ENCODE measurements around the gene DBF4.

DNA sequence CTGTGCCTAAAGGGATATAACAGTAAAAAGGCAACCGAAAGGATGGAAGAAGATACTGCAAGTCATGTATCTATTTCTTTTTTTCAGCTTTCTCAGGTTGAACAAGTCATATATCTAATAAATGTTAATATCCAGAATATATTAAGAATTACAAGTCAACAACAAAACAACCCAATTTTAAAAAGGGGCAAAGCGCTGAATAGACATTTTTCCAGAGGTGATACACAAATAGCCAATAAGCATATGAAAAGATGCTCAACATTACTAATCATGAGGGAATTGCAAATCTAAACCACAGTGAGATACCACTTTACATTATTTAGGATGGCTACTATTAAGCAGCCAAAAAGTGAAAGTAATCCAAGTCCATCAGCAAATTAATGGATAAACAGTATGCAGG lies 23.0 kb downstream of the DBF4 start:
- no peak for TF ChIP-seq POLR2AphosphoS5 (IDR thresholded peaks at IDR 0.05; ENCODE audit: insufficient read depth in 1 of 2, low read depth in 1 of 2)
- TF ChIP-seq, protein P1, sequence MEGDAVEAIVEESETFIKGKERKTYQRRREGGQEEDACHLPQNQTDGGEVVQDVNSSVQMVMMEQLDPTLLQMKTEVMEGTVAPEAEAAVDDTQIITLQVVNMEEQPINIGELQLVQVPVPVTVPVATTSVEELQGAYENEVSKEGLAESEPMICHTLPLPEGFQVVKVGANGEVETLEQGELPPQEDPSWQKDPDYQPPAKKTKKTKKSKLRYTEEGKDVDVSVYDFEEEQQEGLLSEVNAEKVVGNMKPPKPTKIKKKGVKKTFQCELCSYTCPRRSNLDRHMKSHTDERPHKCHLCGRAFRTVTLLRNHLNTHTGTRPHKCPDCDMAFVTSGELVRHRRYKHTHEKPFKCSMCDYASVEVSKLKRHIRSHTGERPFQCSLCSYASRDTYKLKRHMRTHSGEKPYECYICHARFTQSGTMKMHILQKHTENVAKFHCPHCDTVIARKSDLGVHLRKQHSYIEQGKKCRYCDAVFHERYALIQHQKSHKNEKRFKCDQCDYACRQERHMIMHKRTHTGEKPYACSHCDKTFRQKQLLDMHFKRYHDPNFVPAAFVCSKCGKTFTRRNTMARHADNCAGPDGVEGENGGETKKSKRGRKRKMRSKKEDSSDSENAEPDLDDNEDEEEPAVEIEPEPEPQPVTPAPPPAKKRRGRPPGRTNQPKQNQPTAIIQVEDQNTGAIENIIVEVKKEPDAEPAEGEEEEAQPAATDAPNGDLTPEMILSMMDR (IDR thresholded peaks at IDR 0.05), result no peak
